Activated naive CD8-positive, alpha-beta T cell treated with anti-CD3 and anti-CD28 coated beads, Interleukin-2, amount 10 ng/mL, durations not matched to agents 7 days and 5 days (primary cell): ENCODE results near the gene HOXD12. TPM values are rescaled to one million over a fixed set of nuclear protein-coding genes. Genes with fewer than 3 reads are reported as not detected.

Experiments
- ATAC-seq: fragments of 150-1000 bp; cut with Tn5 transposase; one replicate; pipeline ENCODE4 v1.10.0; 2021; ENCODE audit warnings: low read depth, moderate library complexity
- POLR2A ChIA-PET: fragments of 350-600 bp; sonication (Branson Sonifier 250); formaldehyde crosslinking; loops from one replicate; lab custom pipeline; 2021; ENCODE audit warnings: antibody characterized with exemption; lab: Charles Lee
- DNase-seq: peaks from one replicate; pipeline ENCODE4 v3.0.0; 2021
- H3K27ac Mint-ChIP-seq: one replicate; pipeline ENCODE4 v1.8.0; 2022; ENCODE audit warnings: mild to moderate bottlenecking, mixed read lengths
- H3K27me3 Mint-ChIP-seq: one replicate; pipeline ENCODE4 v1.8.0; 2022; ENCODE audit warnings: mild to moderate bottlenecking, moderate library complexity, mixed read lengths
- H3K36me3 Mint-ChIP-seq: one replicate; pipeline ENCODE4 v1.8.0; 2021; ENCODE audit warnings: mild to moderate bottlenecking, mixed read lengths
- H3K4me1 Mint-ChIP-seq: one replicate; pipeline ENCODE4 v1.8.0; 2021; ENCODE audit warnings: mixed read lengths
- H3K4me3 Mint-ChIP-seq: one replicate; pipeline ENCODE4 v1.8.0; 2022; ENCODE audit warnings: mild to moderate bottlenecking, moderate library complexity, mixed read lengths
- H3K9me3 Mint-ChIP-seq: one replicate; pipeline ENCODE4 v1.8.0; 2021; ENCODE audit warnings: mixed read lengths
- total RNA-seq, 2 experiments: library from RNA; stranded (reverse); gene quantifications; one replicate each; pipeline ENCODE4 v1.2.3, GENCODE V29; 2021

Gene HOXD12
- total RNA-seq, 2 experiments from 2014 or later: not detected

- Mint-ChIP-seq H3K9me3 (peaks cover 8% of the 10 kb centered on the region), H3K4me1 (peaks cover 5% of the 10 kb centered on the region), H3K27ac (no peak overlapping the region), H3K27me3 (peaks cover 81% of the 10 kb centered on the region), H3K36me3 (peaks cover 2% of the 10 kb centered on the region), H3K4me3 (no peak overlapping the region)
- POLR2A ChIA-PET: no interaction called here
- ATAC-seq (no peak), DNase-seq (no peak)
These were observed 11.1 kb downstream of the HOXD12 start for GRCh38 chr2:176110415-176111308.

- DNase-seq: no peak
- peaks cover 2% of the 10 kb centered on the region for H3K36me3 Mint-ChIP-seq
- no peak for ATAC-seq
- H3K4me1 Mint-ChIP-seq: peaks cover 3% of the 10 kb centered on the region
- H3K27ac Mint-ChIP-seq: no peak overlapping the region
- H3K4me3 Mint-ChIP-seq: no peak overlapping the region
- peaks cover 8% of the 10 kb centered on the region for H3K9me3 Mint-ChIP-seq
- peaks cover 81% of the 10 kb centered on the region for H3K27me3 Mint-ChIP-seq
- POLR2A ChIA-PET: no interaction called here
These were observed 11.7 kb downstream of the HOXD12 start for GRCh38 chr2:176111309-176111663.

- Mint-ChIP-seq H3K4me3 (no peak overlapping the region), H3K27me3 (peaks cover 84% of the 10 kb centered on the region)
These were observed 12.3 kb downstream of the HOXD12 start for GRCh38 chr2:176111846-176112374.

GRCh38 chr2:176112375-176113302, 13.0 kb downstream of the HOXD12 start:
- Mint-ChIP-seq H3K27me3 (peaks cover 87% of the 10 kb centered on the region), H3K27ac (no peak overlapping the region), H3K4me3 (no peak overlapping the region), H3K36me3 (peaks cover 5% of the 10 kb centered on the region), H3K4me1 (peaks cover 2% of the 10 kb centered on the region), H3K9me3 (peaks cover 8% of the 10 kb centered on the region)
- no peak for DNase-seq
- POLR2A ChIA-PET: no interaction called here
- no peak for ATAC-seq

More at GRCh38 chr2:176111846-176112374, 12.3 kb downstream of the HOXD12 start:
- Mint-ChIP-seq H3K4me1 (peaks cover 2% of the 10 kb centered on the region), H3K9me3 (peaks cover 8% of the 10 kb centered on the region), H3K36me3 (peaks cover 4% of the 10 kb centered on the region), H3K27ac (no peak overlapping the region)
- ATAC-seq (no peak), DNase-seq (no peak)
- POLR2A ChIA-PET: no interaction called here

GRCh38 chr2:176114120-176114929, 14.7 kb downstream of the HOXD12 start:
- Mint-ChIP-seq H3K9me3 (peaks cover 10% of the 10 kb centered on the region), H3K36me3 (peaks cover 5% of the 10 kb centered on the region), H3K4me1 (peaks cover 2% of the 10 kb centered on the region), H3K27me3 (peaks cover 96% of the 10 kb centered on the region), H3K4me3 (no peak overlapping the region), H3K27ac (no peak overlapping the region)
- DNase-seq (no peak), ATAC-seq (no peak)
- POLR2A ChIA-PET: no interaction called here

GRCh38 chr2:176114930-176115625, 15.5 kb downstream of the HOXD12 start:
- H3K27ac Mint-ChIP-seq: no peak overlapping the region
- H3K27me3 Mint-ChIP-seq: peaks cover 96% of the 10 kb centered on the region
- DNase-seq (no peak), ATAC-seq (no peak)
- H3K36me3 Mint-ChIP-seq: peaks cover 3% of the 10 kb centered on the region
- peaks cover 8% of the 10 kb centered on the region for H3K9me3 Mint-ChIP-seq
- POLR2A ChIA-PET: no interaction called here
- H3K4me1 Mint-ChIP-seq: peaks cover 2% of the 10 kb centered on the region
- H3K4me3 Mint-ChIP-seq: no peak overlapping the region

- POLR2A ChIA-PET: no interaction called here
- DNase-seq (no peak), ATAC-seq (no peak)
- Mint-ChIP-seq H3K4me3 (no peak within 1 kb of the TSS), H3K9me3 (peaks cover 8% of the 10 kb centered on the region), H3K36me3 (peaks cover 3% of the 10 kb centered on the region), H3K27ac (peak within 1 kb of the TSS; percentile 61), H3K4me1 (peaks cover 2% of the 10 kb centered on the region), H3K27me3 (peaks cover 96% of the 10 kb centered on the region)
These were observed 16.6 kb downstream of the HOXD12 start, which contains the start of gene HOXD10 for GRCh38 chr2:176115883-176116813. HOXD10 (plus strand) TSS chr2:176116778; CDS start chr2:176116834, 56 bp downstream.

GRCh38 chr2:176117162-176117822, 17.7 kb downstream of the HOXD12 start:
- POLR2A ChIA-PET: no interaction called here
- DNase-seq (no peak), ATAC-seq (no peak)
- peaks cover 2% of the 10 kb centered on the region for H3K4me1 Mint-ChIP-seq
- H3K9me3 Mint-ChIP-seq: peaks cover 8% of the 10 kb centered on the region
- H3K27me3 Mint-ChIP-seq: peaks cover 89% of the 10 kb centered on the region
- peak overlapping the region; percentile 61 for H3K27ac Mint-ChIP-seq
- peaks cover 3% of the 10 kb centered on the region for H3K36me3 Mint-ChIP-seq
- no peak overlapping the region for H3K4me3 Mint-ChIP-seq

GRCh38 chr2:176117823-176118371, 18.3 kb downstream of the HOXD12 start:
- POLR2A ChIA-PET: no interaction called here
- Mint-ChIP-seq H3K27ac (no peak overlapping the region), H3K9me3 (peaks cover 8% of the 10 kb centered on the region), H3K27me3 (peaks cover 86% of the 10 kb centered on the region), H3K4me3 (no peak overlapping the region), H3K36me3 (peaks cover 3% of the 10 kb centered on the region), H3K4me1 (peaks cover 2% of the 10 kb centered on the region)
- DNase-seq (no peak), ATAC-seq (no peak)

- Mint-ChIP-seq H3K4me3 (no peak overlapping the region), H3K36me3 (peaks cover 3% of the 10 kb centered on the region), H3K4me1 (peaks cover 3% of the 10 kb centered on the region), H3K9me3 (peaks cover 2% of the 10 kb centered on the region), H3K27me3 (peaks cover 84% of the 10 kb centered on the region), H3K27ac (no peak overlapping the region)
- DNase-seq (no peak), ATAC-seq (no peak)
- POLR2A ChIA-PET: no interaction called here
These were observed 19.2 kb downstream of the HOXD12 start for GRCh38 chr2:176118601-176119339.
